Spinal cord (tissue), 10 donors: Measurements from ENCODE around the gene SKIDA1. TPM values are rescaled to one million over a fixed set of nuclear protein-coding genes. Genes with fewer than 3 reads are reported as not detected.

Source experiments
- DNase-seq, 6 donors: peaks; one replicate each; pipeline versions ENCODE4 v3.0.0 to v3.0.0-alpha.2; 2013 to 2015; ENCODE audit warnings: low spot score in 6 of 6, low read depth in 4 of 6
- H3K27ac ChIP-seq: one replicate; pipeline ENCODE4 v1.5.1; 2013; ENCODE audit warnings: low read depth, low read length, control low read depth
- H3K27me3 ChIP-seq: one replicate; pipeline ENCODE4 v1.6.1; 2013; ENCODE audit warnings: low read length; ENCODE audit not compliant: control insufficient read depth, insufficient read depth
- H3K36me3 ChIP-seq: one replicate; pipeline ENCODE4 v1.6.1; 2013; ENCODE audit warnings: low read length; ENCODE audit not compliant: control insufficient read depth, insufficient read depth
- H3K4me1 ChIP-seq: one replicate; pipeline ENCODE4 v1.6.1; 2013; ENCODE audit warnings: low read length; ENCODE audit not compliant: control insufficient read depth, insufficient read depth
- H3K4me3 ChIP-seq: one replicate; pipeline ENCODE4 v1.5.1; 2013; ENCODE audit warnings: low read depth, low read length, control low read depth
- H3K9me3 ChIP-seq: one replicate; pipeline ENCODE4 v1.6.1; 2013; ENCODE audit warnings: low read length; ENCODE audit not compliant: control insufficient read depth, insufficient read depth
- WGBS: methylation state at CpG from one replicate; pipeline ENCODE4 v1.1.5; 2013; ENCODE audit warnings: missing lambda C conversion rate; ENCODE audit not compliant: insufficient coverage; 5-methylcytosine and 5-hydroxymethylcytosine counted together
- polyA plus RNA-seq, 2 donors: library from polyadenylated mRNA; unstranded; fragments of 120-200 nt; gene quantifications; one replicate each; pipeline ENCODE4 v1.2.1, GENCODE V29; 2013; ENCODE audit not compliant: insufficient read length in 2 of 2
- total RNA-seq, 2 donors: library from RNA; depleted of rRNA in 1 of 2; stranded (reverse); fragments of 120-200 nt in 1 of 2; fragments of >200 nt in 1 of 2; gene quantifications; one replicate each; pipeline versions ENCODE4 v1.2.3 to v1.2.4, GENCODE V29; 2013 to 2014
- donor health status: healthy.

SKIDA1 gene
- total and polyA plus RNA-seq, 4 donors: 4.5 to 6.1 (median 4.8) TPM

- Histone ChIP-seq H3K27me3 (no peaks in the 10 kb centered on the region), H3K9me3 (no peaks in the 10 kb centered on the region), H3K4me1 (peaks cover 32% of the 10 kb centered on the region), H3K27ac (peak overlapping the region; percentile 92), H3K36me3 (no peaks in the 10 kb centered on the region), H3K4me3 (peak overlapping the region; percentile 29)
- peak in 2 of 6 donors; percentile 46 to 49 for DNase-seq
- WGBS: no CpG with 5 or more reads among the region's 3 CpGs
These were observed 13.4 kb downstream of the SKIDA1 start for GRCh38 chr10:21511946-21512572.

- peak in 2 of 6 donors; percentile 29 to 41 for DNase-seq
- WGBS: no CpG with 5 or more reads among the region's 2 CpGs
- peak overlapping the region; percentile 41 for H3K4me3 ChIP-seq
These were observed 14.3 kb downstream of the SKIDA1 start for GRCh38 chr10:21511095-21511570.

GRCh38 chr10:21510241-21511094, 15.0 kb downstream of the SKIDA1 start:
- H3K4me1 ChIP-seq: peaks cover 28% of the 10 kb centered on the region
- peak in 2 of 6 donors; percentile 86 for DNase-seq
- H3K27ac ChIP-seq: peak overlapping the region; percentile 92

More at GRCh38 chr10:21511095-21511570, 14.3 kb downstream of the SKIDA1 start:
- Histone ChIP-seq H3K36me3 (no peaks in the 10 kb centered on the region), H3K9me3 (no peaks in the 10 kb centered on the region), H3K27ac (peak overlapping the region; percentile 92), H3K27me3 (peaks cover 7% of the 10 kb centered on the region), H3K4me1 (peaks cover 30% of the 10 kb centered on the region)

GRCh38 chr10:21509341-21510240, 15.9 kb downstream of the SKIDA1 start:
- no peaks in the 10 kb centered on the region for H3K36me3 ChIP-seq
- H3K9me3 ChIP-seq: no peaks in the 10 kb centered on the region
- peak overlapping the region; percentile 92 for H3K27ac ChIP-seq
- peak in 2 of 6 donors; percentile 72 to 81 for DNase-seq
- WGBS: 13% methylated on average over 56 of the region's 58 CpGs
- H3K4me3 ChIP-seq: peak overlapping the region; percentile 42
- peaks cover 14% of the 10 kb centered on the region for H3K27me3 ChIP-seq
- H3K4me1 ChIP-seq: peaks cover 28% of the 10 kb centered on the region

More at GRCh38 chr10:21510241-21511094, 15.0 kb downstream of the SKIDA1 start:
- no peaks in the 10 kb centered on the region for H3K9me3 ChIP-seq
- H3K36me3 ChIP-seq: no peaks in the 10 kb centered on the region
- whole genome bisulfite sequencing: 2% methylated on average over 17 of the region's 39 CpGs
- H3K27me3 ChIP-seq: peaks cover 12% of the 10 kb centered on the region
- peak overlapping the region; percentile 42 for H3K4me3 ChIP-seq

- DNase-seq: peak in 2 of 6 donors; percentile 70 to 71
- Histone ChIP-seq H3K9me3 (no peaks in the 10 kb centered on the region), H3K4me1 (peaks cover 28% of the 10 kb centered on the region), H3K27ac (peak overlapping the region; percentile 92), H3K27me3 (peaks cover 16% of the 10 kb centered on the region), H3K36me3 (no peaks in the 10 kb centered on the region), H3K4me3 (peak overlapping the region; percentile 42)
- WGBS: 23% methylated on average over 42 of the region's 43 CpGs
These were observed 16.7 kb downstream of the SKIDA1 start for GRCh38 chr10:21508706-21509331.

- peak in 2 of 6 donors; percentile 38 to 69 for DNase-seq
- no peak overlapping the region for H3K27ac ChIP-seq
These were observed 18.3 kb downstream of the SKIDA1 start for GRCh38 chr10:21507150-21507549.

GRCh38 chr10:21506351-21506750, 19.1 kb downstream of the SKIDA1 start:
- Histone ChIP-seq H3K27me3 (peaks cover 25% of the 10 kb centered on the region), H3K27ac (no peak overlapping the region), H3K4me1 (peaks cover 29% of the 10 kb centered on the region), H3K36me3 (no peaks in the 10 kb centered on the region), H3K9me3 (no peaks in the 10 kb centered on the region), H3K4me3 (no peak overlapping the region)
- peak in 1 of 6 donors; percentile 25 for DNase-seq
- 70% methylated on average over 2 of the region's 3 CpGs for WGBS

More at GRCh38 chr10:21507150-21507549, 18.3 kb downstream of the SKIDA1 start:
- WGBS: 64% methylated on average over 21 of the region's 21 CpGs
- peaks cover 28% of the 10 kb centered on the region for H3K4me1 ChIP-seq
- H3K9me3 ChIP-seq: no peaks in the 10 kb centered on the region
- H3K27me3 ChIP-seq: peaks cover 19% of the 10 kb centered on the region
- H3K36me3 ChIP-seq: no peaks in the 10 kb centered on the region
- no peak overlapping the region for H3K4me3 ChIP-seq

GRCh38 chr10:21505711-21506278, 19.7 kb downstream of the SKIDA1 start:
- H3K27me3 ChIP-seq: peaks cover 31% of the 10 kb centered on the region
- no peaks in the 10 kb centered on the region for H3K36me3 ChIP-seq
- H3K4me3 ChIP-seq: no peak overlapping the region
- peak in 1 of 6 donors; percentile 34 for DNase-seq
- 90% methylated on average over 3 of the region's 4 CpGs for WGBS
- peaks cover 34% of the 10 kb centered on the region for H3K4me1 ChIP-seq
- H3K9me3 ChIP-seq: no peaks in the 10 kb centered on the region
- no peak overlapping the region for H3K27ac ChIP-seq
